Measurements from ENCODE around the gene CLDN24.

CLDN24 gene

DNA sequence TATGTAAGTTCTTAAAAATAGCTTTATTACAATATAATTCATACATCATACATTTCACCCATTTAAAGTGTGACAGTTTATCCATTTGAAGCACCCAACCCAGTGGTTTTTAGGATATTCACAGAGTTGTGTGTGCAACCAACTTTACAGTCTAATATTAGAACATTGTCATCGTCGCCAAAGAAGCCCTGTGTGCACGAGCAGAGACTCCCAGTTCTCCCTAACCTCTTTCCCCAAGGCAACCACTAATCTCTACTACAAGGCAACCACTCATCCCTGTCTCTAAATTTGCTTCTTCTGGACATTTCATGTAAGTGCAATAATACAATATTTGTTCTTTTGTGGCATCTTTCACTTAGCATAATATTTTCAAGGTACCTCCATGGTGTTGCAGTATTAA is 49.8 kb downstream of the CLDN24 start:
- no peak for DNase-seq

All from activated T-cell treated with anti-CD3 and anti-CD28 coated beads for 4 hours (primary cell).